ENCODE data around the gene WNT3A. TPM values are rescaled to one million over a fixed set of nuclear protein-coding genes. Genes with fewer than 3 reads are reported as not detected.

The WNT3A gene
- total and polyA plus RNA-seq, 3 donors from 2014 or later, result 0.08 to 0.19 (median 0.13) TPM

- no peak for DNase-seq
- Histone ChIP-seq H3K36me3 (ENCODE audit: low read depth, missing control alignments) (no peaks in the 10 kb centered on the region), H3K27ac (no peak overlapping the region), H3K9me3 (no peaks in the 10 kb centered on the region), H3K4me3 (no peak overlapping the region), H3K4me1 (peaks cover 14% of the 10 kb centered on the region), H3K27me3 (no peaks in the 10 kb centered on the region)
- TF ChIP-seq POLR2A (IDR thresholded peaks at IDR 0.05) (no peak), CTCF (IDR thresholded peaks at IDR 0.05) (no peak)
- intact Hi-C loops (cut with DNase I; ENCODE audit: low total_unique reads), result no loop called here
- 50 to 51% methylated on average over 4 of the region's 4 CpGs for WGBS, 2 donors
Observed at GRCh38 chr1:228099331-228099732, 92.5 kb downstream of the WNT3A start.

GRCh38 chr1:228100822-228101613 is 94.2 kb downstream of the WNT3A start:
- 73% methylated on average over 8 to 12 of the region's 12 CpGs for WGBS, 2 donors
- H3K4me1 ChIP-seq, result peaks cover 14% of the 10 kb centered on the region
- H3K4me3 ChIP-seq, result no peak overlapping the region
- no peaks in the 10 kb centered on the region for H3K9me3 ChIP-seq
- no peaks in the 10 kb centered on the region for H3K36me3 ChIP-seq (ENCODE audit: low read depth, missing control alignments)
- H3K27ac ChIP-seq, result no peak overlapping the region
- TF ChIP-seq CTCF (IDR thresholded peaks at IDR 0.05) (no peak), POLR2A (IDR thresholded peaks at IDR 0.05) (no peak)
- no peaks in the 10 kb centered on the region for H3K27me3 ChIP-seq
- DNase-seq, result no peak
- intact Hi-C loops (cut with DNase I; ENCODE audit: low total_unique reads), result no loop called here

GRCh38 chr1:228101614-228101993 is 94.8 kb downstream of the WNT3A start:
- TF ChIP-seq POLR2A (IDR thresholded peaks at IDR 0.05) (no peak), CTCF (IDR thresholded peaks at IDR 0.05) (no peak)
- no peak for DNase-seq
- H3K9me3 ChIP-seq, result no peaks in the 10 kb centered on the region
- H3K36me3 ChIP-seq (ENCODE audit: low read depth, missing control alignments), result no peaks in the 10 kb centered on the region
- no peaks in the 10 kb centered on the region for H3K27me3 ChIP-seq
- intact Hi-C loops (cut with DNase I; ENCODE audit: low total_unique reads), result no loop called here
- peaks cover 14% of the 10 kb centered on the region for H3K4me1 ChIP-seq
- H3K27ac ChIP-seq, result peak overlapping the region in 1 of 2 donors; percentile 90
- 38 to 64% methylated on average over 6 to 15 of the region's 15 CpGs for WGBS, 2 donors
- H3K4me3 ChIP-seq, result peak overlapping the region; percentile 98

- peak overlapping the region; percentile 98 for H3K4me3 ChIP-seq
- H3K27me3 ChIP-seq, result no peaks in the 10 kb centered on the region
- H3K36me3 ChIP-seq (ENCODE audit: low read depth, missing control alignments), result no peaks in the 10 kb centered on the region
- peaks cover 14% of the 10 kb centered on the region for H3K4me1 ChIP-seq
- no peaks in the 10 kb centered on the region for H3K9me3 ChIP-seq
- 5 to 25% methylated on average over 8 to 44 of the region's 73 CpGs for WGBS, 2 donors
- peak overlapping the region; percentile 90 to 93 for H3K27ac ChIP-seq
- intact Hi-C loops (cut with DNase I; ENCODE audit: low total_unique reads), result no loop called here
- TF ChIP-seq POLR2A (IDR thresholded peaks at IDR 0.05) (no peak), CTCF (IDR thresholded peaks at IDR 0.05) (no peak)
- peak; percentile 45 for DNase-seq
Observed at GRCh38 chr1:228101994-228102790, 95.4 kb downstream of the WNT3A start.
